ENCODE results near the gene FAM47E. TPM values are rescaled to one million over a fixed set of nuclear protein-coding genes. Genes with fewer than 3 reads are reported as not detected.

Gene FAM47E
- total and polyA plus RNA-seq, 9 of the 15 experiments (the other 6 are each of a cell fraction or from before 2014, with no cell fraction given) = 3.7 to 15.6 (median 6.4) TPM

GRCh38 chr4:76322236-76322635 lies 70.7 kb downstream of the FAM47E start:
- intact Hi-C loops (cut with micrococcal nuclease) = no loop called here
- 38% methylated on average over 3 of the region's 3 CpGs for WGBS (ENCODE audit: insufficient coverage, low coverage, missing lambda C conversion rate)
- FAIRE-seq (no peak), DNase-seq (ENCODE audit: extremely low read depth in 1 of 4, low spot score in 3 of 4) (no peak), ATAC-seq (no peak)
- Histone ChIP-seq H4K20me1 (replicated peaks; ENCODE audit: control insufficient read depth, insufficient read depth, low read length) (no peaks in the 10 kb centered on the region), H3K9me1 (ENCODE audit: control insufficient read depth, insufficient read depth, low read length) (no peaks in the 10 kb centered on the region), H3K9ac (ENCODE audit: insufficient read depth in 1 of 2, low read depth in 2 of 2, low read length in 2 of 2) (no peak overlapping the region), H3K9me3 (replicated peaks; ENCODE audit: control insufficient read depth, insufficient read depth, low read depth, low read length) (peaks cover 9% of the 10 kb centered on the region; the same call in 1 of the 2 replicates), H3K79me2 (ENCODE audit: control insufficient read depth, insufficient read depth, low read length) (no peaks in the 10 kb centered on the region), H3K4me1 (replicated peaks in 1 of 2; ENCODE audit: control insufficient read depth in 2 of 2, insufficient read depth in 2 of 2, low read length in 2 of 2) (no peaks in the 10 kb centered on the region), H3K27ac (ENCODE audit: extremely low read depth, low read depth, low read length) (no peak overlapping the region), H3K4me3 (no peak overlapping the region), H3K4me2 (ENCODE audit: insufficient read depth, low read length) (no peak overlapping the region), H3K36me3 (ENCODE audit: control insufficient read depth, insufficient read depth, low read length) (no peaks in the 10 kb centered on the region), H3K27me3 (ENCODE audit: control insufficient read depth in 2 of 2, insufficient read depth in 2 of 2, low read length in 2 of 2) (no peaks in the 10 kb centered on the region), H2AFZ (ENCODE audit: low read depth, low read length) (no peak overlapping the region)
- POLR2A ChIA-PET = interaction anchor here (0.6 to 1.5 kb wide), 2 partner anchors 11 to 64 kb away, joined by 3 to 5 read pairs; no protein-coding TSS in a partner anchor
- CTCF ChIA-PET (ENCODE audit: low intra/inter-chr PET ratio) = no interaction called here
- in situ Hi-C loops (cut with MboI) = no loop called here
- no TSS peak for BruUV-seq (replicated peaks)
- TF ChIP-seq GATA2 (CRISPR knock-in tag; IDR thresholded peaks at IDR 0.05) = no peak
- TF ChIP-seq ZNF217 (CRISPR knock-in tag; IDR thresholded peaks at IDR 0.05) = no peak
- TF ChIP-seq NR0B1 (IDR thresholded peaks at IDR 0.05; ENCODE audit: partially characterized antibody) = no peak
- no peak for TF ChIP-seq PATZ1 (CRISPR knock-in tag; IDR thresholded peaks at IDR 0.05; ENCODE audit: borderline replicate concordance)
- TF ChIP-seq SRSF3 (IDR thresholded peaks at IDR 0.05; ENCODE audit: insufficient read depth, low read length) = no peak
- no peak for TF ChIP-seq FOXA3 (CRISPR knock-in tag; conservative IDR thresholded peaks at IDR 0.05 in 1 of 2, IDR thresholded peaks at IDR 0.05 in 1 of 2)
- TF ChIP-seq HNRNPUL1 (IDR thresholded peaks at IDR 0.05; ENCODE audit: low read length) = no peak
- TF ChIP-seq NFXL1 (CRISPR knock-in tag; IDR thresholded peaks at IDR 0.05) = no peak
- TF ChIP-seq ZNF696 (CRISPR knock-in tag; conservative IDR thresholded peaks at IDR 0.05) = no peak
